Thymus (tissue), 11 donors: ENCODE measurements around the gene ABCC8. TPM values are rescaled to one million over a fixed set of nuclear protein-coding genes. Genes with fewer than 3 reads are reported as not detected.

Experiments
- DNase-seq, 9 donors: peaks; one replicate each; pipeline ENCODE4 v3.0.0-alpha.2; 2013; ENCODE audit warnings: low spot score in 9 of 9, low read depth in 6 of 9, missing footprints in 1 of 9
- H3K27ac ChIP-seq, 2 donors: one replicate each; pipeline ENCODE4 v1.5.1; 2013; ENCODE audit warnings: control low read depth in 1 of 2, low read depth in 1 of 2, low read length in 1 of 2, mild to moderate bottlenecking in 1 of 2, moderate library complexity in 1 of 2
- H3K27me3 ChIP-seq, 2 donors: one replicate each; pipeline ENCODE4 v1.5.1; 2013; ENCODE audit warnings: low read length in 1 of 2; ENCODE audit not compliant: control insufficient read depth in 2 of 2, insufficient read depth in 1 of 2
- H3K36me3 ChIP-seq, 2 donors: one replicate each; pipeline ENCODE4 v1.5.1; 2013; ENCODE audit warnings: low read length in 1 of 2, mild to moderate bottlenecking in 1 of 2, moderate library complexity in 1 of 2; ENCODE audit not compliant: control insufficient read depth in 2 of 2, insufficient read depth in 2 of 2
- H3K4me1 ChIP-seq, 2 donors: one replicate each; pipeline ENCODE4 v1.5.1; 2013; ENCODE audit warnings: low read length in 2 of 2; ENCODE audit not compliant: control insufficient read depth in 2 of 2, insufficient read depth in 2 of 2
- H3K4me3 ChIP-seq, 2 donors: one replicate each; pipeline ENCODE4 v1.5.1; 2013; ENCODE audit warnings: low read length in 2 of 2, control low read depth in 1 of 2, mild to moderate bottlenecking in 1 of 2
- H3K9me3 ChIP-seq, 2 donors: one replicate each; pipeline ENCODE4 v1.5.1; 2013; ENCODE audit warnings: low read length in 1 of 2, mild to moderate bottlenecking in 1 of 2; ENCODE audit not compliant: control insufficient read depth in 2 of 2, insufficient read depth in 1 of 2
- WGBS: extraction: QIAGEN DNeasy Blood & Tissue Kit; methylation state at CpG from one replicate; pipeline ENCODE4 v1.1.7; 2013; 5-methylcytosine and 5-hydroxymethylcytosine counted together
- polyA plus RNA-seq: library from polyadenylated mRNA; stranded (reverse); fragments of 200-250 nt; gene quantifications from one replicate; pipeline ENCODE4 v1.2.3, GENCODE V29; 2013
- total RNA-seq: library from RNA; stranded (reverse); fragments of 120-200 nt; gene quantifications from one replicate; pipeline ENCODE4 v1.2.4, GENCODE V29; 2013
- donor health status: healthy.

The ABCC8 gene
- total and polyA plus RNA-seq, 2 donors = 0.42 to 0.62 TPM

DNA sequence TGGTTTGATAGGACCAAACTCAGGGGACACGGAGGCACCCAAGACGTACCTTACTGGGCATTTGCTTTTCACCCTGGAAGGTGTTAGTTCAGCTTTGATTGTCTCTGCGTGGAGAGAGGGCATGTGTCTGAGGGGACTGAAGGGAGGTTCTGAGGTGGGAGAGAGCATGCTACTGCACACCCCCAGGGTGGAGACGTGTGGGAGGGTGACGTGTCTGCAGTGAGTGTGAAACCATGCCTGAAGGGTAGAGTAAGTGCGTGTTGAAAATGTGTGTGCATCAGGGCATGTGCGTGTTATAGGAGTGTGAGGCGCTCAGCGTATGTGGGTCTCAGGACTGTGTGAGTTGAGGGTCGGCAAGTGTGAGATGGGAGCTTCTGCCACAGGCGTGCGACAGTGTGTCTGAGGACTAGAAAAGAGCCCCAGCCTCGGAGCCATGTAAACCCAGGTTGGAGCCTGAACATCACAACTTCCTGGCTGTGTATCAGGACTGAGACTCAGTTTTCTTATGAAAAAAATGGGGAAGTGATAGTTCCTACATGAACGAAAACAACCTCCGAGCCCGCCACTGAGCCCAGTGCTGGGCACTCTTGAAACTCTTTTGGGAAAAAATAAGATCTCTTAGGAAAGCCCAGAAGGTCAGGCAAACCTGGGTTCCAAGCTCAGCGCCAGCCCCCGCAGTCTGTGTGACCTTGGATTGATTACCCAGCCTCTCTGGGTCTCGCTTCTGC lies 76.4 kb downstream of the ABCC8 start:
- Histone ChIP-seq H3K9me3 (no peaks in the 10 kb centered on the region), H3K27ac (no peak overlapping the region), H3K4me3 (no peak overlapping the region), H3K27me3 (no peaks in the 10 kb centered on the region), H3K4me1 (no peaks in the 10 kb centered on the region), H3K36me3 (no peaks in the 10 kb centered on the region)
- 87% methylated on average over 19 of the region's 19 CpGs for WGBS
- DNase-seq = no peak

DNA sequence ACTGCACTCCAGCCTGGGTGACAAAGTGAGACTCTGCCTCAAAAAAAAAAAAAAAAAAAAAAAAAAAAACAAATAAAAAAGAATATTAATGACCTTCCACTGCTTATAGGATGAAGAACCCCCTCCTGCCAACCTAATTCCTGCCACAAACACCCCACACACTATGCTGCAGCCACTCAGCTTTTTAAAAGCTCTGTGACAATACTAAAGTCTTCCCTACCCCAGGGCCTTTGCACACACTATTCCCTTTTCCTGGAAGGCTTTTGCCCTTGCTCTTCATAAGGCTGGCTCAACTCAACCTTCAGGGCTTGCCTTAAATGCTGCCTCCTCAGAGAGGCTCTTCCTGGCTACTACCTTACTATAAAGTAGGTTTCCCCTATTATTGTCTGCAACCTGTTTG lies 77.4 kb downstream of the ABCC8 start:
- Histone ChIP-seq H3K27ac (no peak overlapping the region), H3K27me3 (no peaks in the 10 kb centered on the region), H3K4me1 (no peaks in the 10 kb centered on the region)

DNA sequence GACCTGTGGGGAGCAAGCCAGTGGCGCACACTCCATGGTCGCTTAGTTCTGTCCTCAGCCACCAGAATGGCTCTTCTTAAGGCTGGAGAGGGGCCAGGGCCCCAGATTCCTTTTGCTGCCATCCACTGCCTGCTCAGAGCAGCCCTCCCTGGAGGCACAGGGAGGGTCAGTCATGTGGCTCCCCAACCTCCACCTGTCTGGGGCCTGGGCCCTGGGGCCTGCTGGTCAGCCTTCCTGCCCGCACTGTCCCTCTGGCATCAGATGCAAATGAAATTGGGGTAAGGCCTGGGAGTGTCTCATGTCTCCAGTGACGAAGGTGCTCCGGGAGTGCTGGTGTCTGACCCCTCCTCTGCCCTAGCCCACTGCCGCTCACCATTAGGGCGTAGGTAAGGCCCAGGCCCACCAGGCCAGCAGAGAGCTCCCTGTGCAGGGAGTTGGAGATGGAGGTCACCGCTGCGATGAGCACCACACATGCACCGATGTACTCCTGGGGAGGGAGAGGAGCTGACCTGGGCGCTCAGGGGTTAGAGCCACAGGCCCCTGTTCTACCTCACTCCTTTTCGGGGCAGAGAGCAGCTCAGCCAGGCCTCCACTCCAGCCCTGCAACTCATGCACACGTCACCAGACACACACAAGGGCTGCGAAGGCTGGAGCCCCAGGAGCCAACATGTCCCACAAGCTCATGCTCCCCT lies 79.2 kb downstream of the ABCC8 start:
- Histone ChIP-seq H3K36me3 (no peaks in the 10 kb centered on the region), H3K27me3 (no peaks in the 10 kb centered on the region), H3K9me3 (peaks cover 0 to 3% of the 10 kb centered on the region in 2 donors), H3K4me1 (no peaks in the 10 kb centered on the region), H3K27ac (no peak overlapping the region), H3K4me3 (no peak overlapping the region)
- no peak for DNase-seq
- WGBS = 93% methylated on average over 14 of the region's 14 CpGs

More for the DNA sequence above, 77.4 kb downstream of the ABCC8 start:
- DNase-seq = no peak
- H3K4me3 ChIP-seq = no peak overlapping the region
- no peaks in the 10 kb centered on the region for H3K36me3 ChIP-seq
- H3K9me3 ChIP-seq = no peaks in the 10 kb centered on the region

DNA sequence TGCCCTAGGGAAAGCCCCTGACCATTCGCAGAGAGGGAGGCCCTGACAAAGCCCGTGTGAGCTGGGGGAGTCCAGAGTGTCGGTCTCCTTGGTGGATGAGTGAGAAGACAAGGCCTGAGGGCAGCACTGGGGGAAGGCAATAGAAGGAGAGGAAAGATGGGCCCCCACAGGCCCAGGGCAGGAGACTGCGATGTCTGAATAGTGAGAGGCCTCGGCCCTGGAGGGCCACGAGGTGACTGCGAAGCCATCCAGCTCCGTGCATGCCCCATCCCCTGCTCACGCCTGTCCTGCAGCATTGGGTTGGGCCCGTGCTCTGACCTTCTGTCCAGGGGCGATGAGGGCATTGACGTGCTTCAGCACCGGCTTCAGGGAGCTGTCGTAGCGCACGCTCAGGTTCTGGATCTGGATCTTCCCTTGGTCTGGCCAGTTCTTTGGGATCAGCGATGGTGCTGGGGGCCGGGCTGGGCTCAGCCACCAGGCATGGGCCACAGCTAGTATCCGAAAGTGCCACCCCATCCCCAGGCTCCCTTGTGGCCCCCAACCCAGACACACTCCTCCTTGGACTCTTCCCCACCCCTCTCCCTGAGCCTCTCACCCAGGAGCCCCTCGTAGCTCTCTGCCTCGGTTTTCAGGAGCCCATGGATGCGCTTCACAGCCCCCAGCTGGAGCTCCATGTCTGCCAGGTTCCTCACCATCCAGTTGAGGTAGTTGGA lies 79.9 kb downstream of the ABCC8 start:
- Histone ChIP-seq H3K4me1 (peaks cover 0 to under 1% of the 10 kb centered on the region in 2 donors), H3K4me3 (no peak overlapping the region), H3K9me3 (peaks cover 0 to 4% of the 10 kb centered on the region in 2 donors), H3K36me3 (no peaks in the 10 kb centered on the region), H3K27ac (no peak overlapping the region), H3K27me3 (no peaks in the 10 kb centered on the region)
- 91% methylated on average over 22 of the region's 22 CpGs for WGBS
- DNase-seq = no peak

DNA sequence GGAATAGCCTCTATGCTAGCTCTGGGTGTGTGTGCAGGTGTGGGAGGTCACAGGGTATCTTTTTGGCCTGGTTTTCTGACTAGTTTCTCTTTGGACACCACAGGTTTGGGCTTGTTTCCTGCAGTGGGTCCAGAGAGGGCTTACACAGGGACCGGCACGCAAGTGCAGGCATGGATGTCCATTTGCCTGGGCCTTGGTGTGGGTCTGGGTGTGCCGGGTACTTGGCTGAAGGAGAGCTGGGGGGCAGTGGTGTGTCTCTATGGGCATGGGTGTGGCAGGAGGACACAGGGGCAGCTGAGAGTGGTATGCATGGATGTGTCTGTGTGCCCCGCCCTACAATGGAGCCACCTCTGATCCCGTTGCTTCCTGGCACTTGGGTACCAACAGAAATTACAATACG lies 80.7 kb downstream of the ABCC8 start:
- Histone ChIP-seq H3K27ac (no peak overlapping the region), H3K4me1 (peaks cover 0 to 5% of the 10 kb centered on the region in 2 donors), H3K9me3 (peaks cover 0 to 9% of the 10 kb centered on the region in 2 donors), H3K4me3 (no peak overlapping the region), H3K36me3 (no peaks in the 10 kb centered on the region), H3K27me3 (no peaks in the 10 kb centered on the region)
- no peak for DNase-seq
- WGBS = 97% methylated on average over 6 of the region's 6 CpGs

DNA sequence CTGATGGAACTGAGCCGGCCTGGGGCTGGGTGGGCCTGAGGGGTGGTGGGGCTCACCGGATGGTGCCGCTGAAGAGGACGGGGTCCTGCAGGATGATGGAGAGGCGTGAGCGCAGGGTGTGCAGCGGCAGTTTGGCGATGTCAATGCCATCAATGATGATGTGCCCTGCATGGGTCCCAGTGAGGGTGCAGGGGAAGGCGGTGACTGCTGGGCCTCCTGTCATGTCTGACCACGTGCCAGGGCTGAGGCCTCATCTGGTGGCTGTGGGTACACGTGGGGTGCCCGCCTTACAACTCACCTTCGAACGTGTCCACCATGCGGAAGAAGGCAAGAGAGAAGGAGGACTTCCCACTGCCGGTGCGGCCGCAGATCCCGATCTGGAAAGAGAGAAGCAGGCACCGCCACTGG lies 81.1 kb downstream of the ABCC8 start:
- no peaks in the 10 kb centered on the region for H3K36me3 ChIP-seq
- H3K9me3 ChIP-seq = peaks cover 0 to 9% of the 10 kb centered on the region in 2 donors
- peaks cover 0 to 3% of the 10 kb centered on the region in 2 donors for H3K27me3 ChIP-seq
- no peak for DNase-seq
- no peak overlapping the region for H3K4me3 ChIP-seq
- WGBS = 98% methylated on average over 20 of the region's 20 CpGs
- H3K27ac ChIP-seq = no peak overlapping the region
- peaks cover 0 to 5% of the 10 kb centered on the region in 2 donors for H3K4me1 ChIP-seq

DNA sequence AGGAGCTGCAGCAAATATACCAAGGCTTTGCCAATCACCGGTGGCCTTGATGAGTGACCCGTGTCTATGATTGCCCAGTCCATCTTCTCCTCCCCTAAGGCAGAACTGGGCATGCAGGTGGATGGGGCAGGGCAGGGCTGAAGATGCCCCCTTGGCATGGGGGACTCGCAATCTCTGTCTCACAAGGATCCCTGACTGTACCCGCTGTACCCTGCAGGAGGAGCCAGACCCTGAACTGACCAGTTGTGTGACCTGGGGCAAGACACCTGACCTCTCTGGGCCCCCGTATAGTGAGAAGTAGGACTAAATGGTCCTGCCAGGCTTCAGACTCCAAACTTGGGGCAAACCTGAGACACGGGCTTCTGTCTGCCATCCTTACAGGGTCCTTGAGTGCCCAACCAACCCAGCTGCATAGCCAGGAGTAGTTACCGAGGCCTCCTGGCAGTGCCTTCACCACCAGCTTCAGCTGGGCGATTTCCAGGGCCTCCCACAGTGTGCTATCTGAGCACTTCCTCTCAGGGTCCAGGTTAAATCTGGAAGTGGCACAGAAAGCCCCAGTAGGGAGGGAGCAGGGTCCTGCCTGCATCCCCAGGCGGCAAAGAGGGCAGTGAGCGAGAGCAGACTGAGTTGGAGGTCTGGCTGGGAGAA lies 81.8 kb downstream of the ABCC8 start:
- peaks cover 0 to 9% of the 10 kb centered on the region in 2 donors for H3K9me3 ChIP-seq
- WGBS = 95% methylated on average over 10 of the region's 10 CpGs
- H3K4me1 ChIP-seq = peaks cover 3 to 9% of the 10 kb centered on the region in 2 donors
- no peak overlapping the region for H3K4me3 ChIP-seq
- DNase-seq = no peak
- no peak overlapping the region for H3K27ac ChIP-seq
- peaks cover 0 to 3% of the 10 kb centered on the region in 2 donors for H3K27me3 ChIP-seq
- no peaks in the 10 kb centered on the region for H3K36me3 ChIP-seq

DNA sequence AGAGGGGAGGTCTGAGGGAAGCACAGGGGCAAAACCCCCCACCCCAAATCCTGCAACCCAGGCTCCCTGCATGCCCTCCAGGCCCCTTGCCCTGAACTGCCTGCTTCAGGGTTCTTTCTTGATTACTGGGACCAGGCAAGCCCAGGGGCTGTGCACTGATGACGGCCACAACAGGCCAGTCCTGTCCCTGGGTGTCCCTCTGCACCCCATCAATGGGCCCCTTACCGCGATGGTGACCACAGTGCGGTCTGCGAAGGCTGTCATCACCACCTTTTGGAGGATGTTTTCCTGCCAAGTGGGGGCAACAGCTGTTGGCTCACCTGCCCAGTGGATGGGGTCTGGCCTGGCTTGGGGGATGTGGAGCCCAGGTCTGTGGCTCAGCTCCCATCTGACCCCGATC lies 83.2 kb downstream of the ABCC8 start:
- no peak for DNase-seq
- peaks cover 4 to 18% of the 10 kb centered on the region in 2 donors for H3K4me1 ChIP-seq
- no peaks in the 10 kb centered on the region for H3K36me3 ChIP-seq
- peaks cover 0 to 7% of the 10 kb centered on the region in 2 donors for H3K27me3 ChIP-seq
- peaks cover 0 to 9% of the 10 kb centered on the region in 2 donors for H3K9me3 ChIP-seq
- 95% methylated on average over 6 of the region's 6 CpGs for WGBS
- no peak overlapping the region for H3K27ac ChIP-seq
- H3K4me3 ChIP-seq = no peak overlapping the region
